ENCODE results near the gene CCDC92.

The CCDC92 gene

DNA sequence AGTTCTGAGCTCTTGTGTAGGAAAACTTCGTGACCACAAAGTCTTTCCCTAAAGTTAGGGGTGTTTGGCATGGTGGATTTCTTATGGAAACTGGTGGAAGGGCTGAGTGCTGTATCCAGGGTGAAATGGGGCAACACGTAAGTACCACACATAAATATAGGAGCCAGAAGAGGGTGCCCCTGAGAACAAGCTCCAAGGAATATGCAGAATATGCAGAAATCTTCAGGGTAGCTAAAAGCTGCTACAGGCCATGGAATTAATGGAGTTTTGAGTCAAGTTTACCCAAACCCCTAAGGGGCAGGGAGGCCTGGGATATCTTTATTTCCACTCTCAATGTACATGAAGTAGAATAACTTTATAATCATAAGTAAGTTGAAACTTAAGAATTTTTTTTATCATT lies 44.4 kb upstream of the CCDC92 start:
- peaks cover 9% of the 10 kb centered on the region; the same call in 1 of the 2 replicates for H4K20me1 ChIP-seq (ENCODE audit: low read depth, low read length)
- H3K4me3 ChIP-seq (ENCODE audit: insufficient read depth, low read length, poor library complexity, severe bottlenecking): no peak overlapping the region
- H3K9me3 ChIP-seq (ENCODE audit: insufficient read depth, low read length): no peaks in the 10 kb centered on the region
- H3K9ac ChIP-seq (ENCODE audit: low read length): no peak overlapping the region
- no peaks in the 10 kb centered on the region for H3K27me3 ChIP-seq (ENCODE audit: low read length)
- TF ChIP-seq CTCF (IDR thresholded peaks at IDR 0.05; ENCODE audit: insufficient read depth, low read length, poor library complexity, severe bottlenecking) (no peak), EZH2phosphoT487 (conservative IDR thresholded peaks at IDR 0.05; ENCODE audit: low read length) (no peak)
- no peaks in the 10 kb centered on the region for H3K9me2 ChIP-seq (replicated peaks; ENCODE audit: insufficient read depth, low read length)
- no peaks in the 10 kb centered on the region for H3F3A ChIP-seq (ENCODE audit: insufficient read depth)
- H3K27ac ChIP-seq (ENCODE audit: low read depth, low read length): no peak overlapping the region
- no peaks in the 10 kb centered on the region for H3K79me2 ChIP-seq (ENCODE audit: insufficient read depth, low read length)
- H3K36me3 ChIP-seq (ENCODE audit: low read length): no peaks in the 10 kb centered on the region
- no peak overlapping the region for H2AFZ ChIP-seq (ENCODE audit: low read depth, low read length, severe bottlenecking)
- no peak overlapping the region for H3K4me2 ChIP-seq (ENCODE audit: low read depth, low read length, poor library complexity, severe bottlenecking)

- Histone ChIP-seq H3K27ac (ENCODE audit: low read depth, low read length) (no peak overlapping the region), H3F3A (ENCODE audit: insufficient read depth) (no peaks in the 10 kb centered on the region), H3K36me3 (ENCODE audit: low read length) (no peaks in the 10 kb centered on the region; the same call in 1 of the 2 replicates), H3K4me2 (ENCODE audit: low read depth, low read length, poor library complexity, severe bottlenecking) (no peak overlapping the region), H4K20me1 (ENCODE audit: low read depth, low read length) (peaks cover 9% of the 10 kb centered on the region; the same call in 1 of the 2 replicates), H3K4me3 (ENCODE audit: insufficient read depth, low read length, poor library complexity, severe bottlenecking) (no peak overlapping the region), H3K79me2 (ENCODE audit: insufficient read depth, low read length) (no peaks in the 10 kb centered on the region), H3K27me3 (ENCODE audit: low read length) (no peaks in the 10 kb centered on the region), H3K9me3 (ENCODE audit: insufficient read depth, low read length) (no peaks in the 10 kb centered on the region), H2AFZ (ENCODE audit: low read depth, low read length, severe bottlenecking) (no peak overlapping the region), H3K9me2 (replicated peaks; ENCODE audit: insufficient read depth, low read length) (no peaks in the 10 kb centered on the region), H3K9ac (ENCODE audit: low read length) (no peak overlapping the region)
- no peak for TF ChIP-seq EZH2phosphoT487 (conservative IDR thresholded peaks at IDR 0.05; ENCODE audit: low read length)
- no peak for TF ChIP-seq CTCF (IDR thresholded peaks at IDR 0.05; ENCODE audit: insufficient read depth, low read length, poor library complexity, severe bottlenecking)
Observed at GRCh38 chr12:124015494-124016461, 43.1 kb upstream of the CCDC92 start.

- H3K9me2 ChIP-seq (replicated peaks; ENCODE audit: insufficient read depth, low read length): no peaks in the 10 kb centered on the region
- no peaks in the 10 kb centered on the region; the same call in 1 of the 2 replicates for H3K36me3 ChIP-seq (ENCODE audit: low read length)
- H3K27me3 ChIP-seq (ENCODE audit: low read length): no peaks in the 10 kb centered on the region
- H3K27ac ChIP-seq (ENCODE audit: low read depth, low read length): no peak overlapping the region
- H3K79me2 ChIP-seq (ENCODE audit: insufficient read depth, low read length): no peaks in the 10 kb centered on the region
- no peak overlapping the region for H3K4me3 ChIP-seq (ENCODE audit: insufficient read depth, low read length, poor library complexity, severe bottlenecking)
- peaks cover 5% of the 10 kb centered on the region; the same call in 1 of the 2 replicates for H4K20me1 ChIP-seq (ENCODE audit: low read depth, low read length)
- no peak for TF ChIP-seq EZH2phosphoT487 (conservative IDR thresholded peaks at IDR 0.05; ENCODE audit: low read length)
- no peak for TF ChIP-seq CTCF (IDR thresholded peaks at IDR 0.05; ENCODE audit: insufficient read depth, low read length, poor library complexity, severe bottlenecking)
- no peaks in the 10 kb centered on the region for H3F3A ChIP-seq (ENCODE audit: insufficient read depth)
- H2AFZ ChIP-seq (ENCODE audit: low read depth, low read length, severe bottlenecking): no peak overlapping the region
- no peak overlapping the region for H3K4me2 ChIP-seq (ENCODE audit: low read depth, low read length, poor library complexity, severe bottlenecking)
- H3K9me3 ChIP-seq (ENCODE audit: insufficient read depth, low read length): no peaks in the 10 kb centered on the region
- H3K9ac ChIP-seq (ENCODE audit: low read length): no peak overlapping the region
Observed at GRCh38 chr12:124013073-124013472, 40.4 kb upstream of the CCDC92 start.
